H1 (cell line): Measurements from ENCODE around the gene BPIFA2. TPM values are rescaled to one million over a fixed set of nuclear protein-coding genes. Genes with fewer than 3 reads are reported as not detected.

Experiments
- CTCF ChIA-PET: fragments of 300-600 bp; sonication (Branson Sonifier 250); formaldehyde crosslinking; loops from one replicate; lab custom pipeline; 2021; ENCODE audit not compliant: partially characterized antibody; lab: Charles Lee
- POLR2A ChIA-PET: fragments of 300-600 bp; sonication (Branson Sonifier 250); formaldehyde crosslinking; loops from one replicate; lab custom pipeline; 2021; ENCODE audit warnings: inconsistent platforms; ENCODE audit not compliant: partially characterized antibody; lab: Charles Lee
- DNase-seq, 2 experiments: peaks; one replicate each; pipeline versions ENCODE4 v3.0.0 to v3.0.0-alpha.2; 2010 to 2022; ENCODE audit warnings: low spot score in 2 of 2, low read depth in 1 of 2, mixed read lengths in 1 of 2
- FAIRE-seq: peaks from 2 replicates; lab custom pipeline; 2011; peaks lifted over from hg19 to GRCh38; lab: Jason Lieb, UNC
- H2AFZ ChIP-seq: 2 replicates; pipeline ENCODE4 v1.8.1; 2012; ENCODE audit warnings: low read length, inconsistent platforms
- H2AK5ac ChIP-seq: 2 replicates; pipeline ENCODE4 v1.6.1; 2013; ENCODE audit warnings: low read depth, low read length
- H2BK120ac ChIP-seq: replicated peaks from 2 replicates; pipeline ENCODE3; 2013; ENCODE audit warnings: low read depth, low read length, inconsistent platforms
- H2BK12ac ChIP-seq: 2 replicates; pipeline ENCODE4 v1.6.1; 2013; ENCODE audit warnings: low read depth, low read length
- H2BK15ac ChIP-seq: 2 replicates; pipeline ENCODE4 v1.6.1; 2013; ENCODE audit warnings: low read length
- H2BK20ac ChIP-seq: 2 replicates; pipeline ENCODE4 v1.6.1; 2013; ENCODE audit warnings: low read length
- H2BK5ac ChIP-seq: 2 replicates; pipeline ENCODE4 v1.6.1; 2013; ENCODE audit warnings: low read depth, low read length
- H3K14ac ChIP-seq: 2 replicates; pipeline ENCODE4 v1.6.1; 2013; ENCODE audit warnings: inconsistent platforms; ENCODE audit not compliant: insufficient read length
- H3K18ac ChIP-seq: 2 replicates; pipeline ENCODE4 v1.6.1; 2013; ENCODE audit warnings: low read length; ENCODE audit errors: extremely low read depth
- H3K23ac ChIP-seq: 2 replicates; pipeline ENCODE4 v1.6.1; 2013; ENCODE audit warnings: inconsistent platforms; ENCODE audit not compliant: insufficient read length
- H3K23me2 ChIP-seq: 2 replicates; pipeline ENCODE4 v1.6.1; 2013; ENCODE audit warnings: low read depth, low read length
- H3K27ac ChIP-seq: 2 replicates; pipeline ENCODE4 v1.6.1; 2011; ENCODE audit warnings: low read depth, low read length, inconsistent platforms
- H3K27me3 ChIP-seq, 4 experiments: replicated peaks in 1 of 4; 1 replicate in 1 of 4; 2 replicates in 3 of 4; pipeline versions ENCODE4 v1.6.1 to v1.8.1; 2011 to 2013; ENCODE audit warnings: low read length in 3 of 4, mild to moderate bottlenecking in 3 of 4, inconsistent platforms in 2 of 4, mixed read lengths in 2 of 4, moderate library complexity in 1 of 4; ENCODE audit not compliant: control insufficient read depth in 3 of 4, insufficient read depth in 3 of 4; ENCODE audit errors: extremely low read depth in 1 of 4
- H3K36me3 ChIP-seq, 4 experiments: 2 replicates each; pipeline versions ENCODE4 v1.6.1 to v1.8.1; 2011 to 2013; ENCODE audit warnings: mild to moderate bottlenecking in 4 of 4, low read length in 3 of 4, moderate library complexity in 2 of 4, control low read depth in 1 of 4, inconsistent platforms in 1 of 4; ENCODE audit not compliant: insufficient read depth in 4 of 4, control insufficient read depth in 2 of 4
- H3K4ac ChIP-seq: replicated peaks from 2 replicates; pipeline ENCODE3; 2013; ENCODE audit warnings: low read length, low read depth, mixed read lengths, inconsistent platforms; ENCODE audit not compliant: insufficient read length
- H3K4me1 ChIP-seq, 4 experiments: replicated peaks in 1 of 4; 1 replicate in 1 of 4; 2 replicates in 3 of 4; pipeline versions ENCODE4 v1.6.1 to v1.8.1; 2011 to 2013; ENCODE audit warnings: low read length in 3 of 4, inconsistent platforms in 2 of 4, mixed read lengths in 1 of 4; ENCODE audit not compliant: insufficient read depth in 4 of 4, control insufficient read depth in 3 of 4
- H3K4me2 ChIP-seq, 2 experiments: 2 replicates each; pipeline versions ENCODE4 v1.6.1 to v1.8.1; 2011 to 2013; ENCODE audit warnings: low read depth in 2 of 2, low read length in 2 of 2, control low read depth in 1 of 2, inconsistent platforms in 1 of 2, mild to moderate bottlenecking in 1 of 2; ENCODE audit not compliant: insufficient read depth in 1 of 2
- H3K4me3 ChIP-seq, 4 experiments: fragments of 200-600, 300-600 bp in 1 of 4; sonication (generic), shearing (Covaris generic), sonication (Bioruptor Twin) in 1 of 4; 2 replicates each; pipeline versions ENCODE4 v1.5.1 to v1.8.1; 2011 to 2016; ENCODE audit warnings: low read length in 4 of 4, low read depth in 3 of 4, control low read depth in 2 of 4, inconsistent platforms in 2 of 4, mild to moderate bottlenecking in 2 of 4, mixed read lengths in 1 of 4, moderate library complexity in 1 of 4; ENCODE audit not compliant: insufficient read depth in 2 of 4; ENCODE audit errors: extremely low read depth in 1 of 4
- H3K56ac ChIP-seq: replicated peaks from 2 replicates; pipeline ENCODE3; 2013; ENCODE audit warnings: low read depth, mild to moderate bottlenecking, mixed read lengths, low read length, inconsistent platforms; ENCODE audit not compliant: insufficient read length
- H3K79me1 ChIP-seq: 2 replicates; pipeline ENCODE4 v1.6.1; 2013; ENCODE audit warnings: low read depth, low read length, control low read depth
- H3K79me2 ChIP-seq, 2 experiments: 2 replicates each; pipeline versions ENCODE4 v1.6.1 to v1.8.1; 2012 to 2013; ENCODE audit warnings: low read length in 2 of 2, mild to moderate bottlenecking in 2 of 2, inconsistent platforms in 1 of 2; ENCODE audit not compliant: insufficient read depth in 2 of 2, control insufficient read depth in 1 of 2
- H3K9ac ChIP-seq, 4 experiments: replicated peaks in 1 of 4; 1 replicate in 1 of 4; 2 replicates in 3 of 4; pipeline versions ENCODE4 v1.6.1 to v1.8.1; 2011 to 2013; ENCODE audit warnings: low read depth in 3 of 4, low read length in 3 of 4, control low read depth in 2 of 4, mild to moderate bottlenecking in 2 of 4, moderate library complexity in 2 of 4, inconsistent platforms in 1 of 4; ENCODE audit errors: extremely low read depth in 1 of 4
- H3K9me3 ChIP-seq, 2 experiments: 2 replicates each; pipeline versions ENCODE4 v1.6.1 to v1.8.1; 2012 to 2013; ENCODE audit warnings: mild to moderate bottlenecking in 2 of 2, moderate library complexity in 2 of 2, control low read depth in 1 of 2, inconsistent platforms in 1 of 2, low read depth in 1 of 2, low read length in 1 of 2, mixed read lengths in 1 of 2; ENCODE audit not compliant: insufficient read depth in 2 of 2
- H4K20me1 ChIP-seq, 2 experiments: replicated peaks in 1 of 2; 2 replicates each; pipeline versions ENCODE3 to v1.8.1; 2011 to 2013; ENCODE audit warnings: inconsistent platforms in 2 of 2, low read length in 2 of 2, mild to moderate bottlenecking in 1 of 2; ENCODE audit not compliant: insufficient read depth in 2 of 2, control insufficient read depth in 1 of 2
- H4K5ac ChIP-seq: 2 replicates; pipeline ENCODE4 v1.6.1; 2013; ENCODE audit warnings: low read length, low read depth, mixed read lengths, inconsistent platforms; ENCODE audit not compliant: insufficient read length
- H4K8ac ChIP-seq: 2 replicates; pipeline ENCODE4 v1.8.0; 2013; ENCODE audit warnings: mild to moderate bottlenecking, moderate library complexity, low read length, inconsistent platforms; ENCODE audit not compliant: insufficient read depth; ENCODE audit errors: extremely low read depth
- H4K91ac ChIP-seq: replicated peaks from 2 replicates; pipeline ENCODE3; 2013; ENCODE audit warnings: low read length, mixed read lengths, inconsistent platforms; ENCODE audit not compliant: insufficient read length
- ATF2 ChIP-seq: IDR thresholded peaks from 2 replicates; pipeline ENCODE4 v1.6.1; 2012; ENCODE audit warnings: low read length, inconsistent platforms
- USF2 ChIP-seq: IDR thresholded peaks from 2 replicates; pipeline ENCODE4 v1.6.1; 2011; ENCODE audit warnings: low read length, improper control_type of control experiment
- WGBS, 2 experiments: shearing (Covaris generic) in 1 of 2; methylation state at CpG; one replicate each; pipeline versions ENCODE4 v1.1.6 to v1.1.7; 2013 to 2015; ENCODE audit warnings: low lambda C conversion rate in 2 of 2, mixed read lengths in 2 of 2, inconsistent platforms in 1 of 2, low coverage in 1 of 2, missing lambda C conversion rate in 1 of 2; ENCODE audit not compliant: insufficient replicate concordance in 2 of 2, insufficient coverage in 1 of 2, insufficient read length in 1 of 2; ENCODE audit errors: extremely low coverage in 1 of 2, missing lambda C conversion rate in 1 of 2; 5-methylcytosine and 5-hydroxymethylcytosine counted together
- polyA plus RNA-seq, 7 experiments: library from polyadenylated mRNA; depleted of rRNA in 3 of 7; stranded (reverse) in 5 of 7; unstranded in 2 of 7; fragments of >200 nt in 5 of 7; fragments of 200-250 nt in 2 of 7; gene quantifications; 1 replicate in 5 of 7; 2 replicates in 1 of 7; 4 replicates in 1 of 7; pipeline versions ENCODE4 v1.2.1 to v1.2.3, GENCODE V29; 2011 to 2013; ENCODE audit warnings: missing spikeins in 2 of 7, mixed read lengths in 2 of 7
- total RNA-seq: library from RNA; stranded (reverse); fragmentation: NEBNext Ultra II Directional; extraction: Animal tissue kit (Norgen Biotek cat#: 25700); gene quantifications from 2 replicates; pipeline ENCODE4 v1.2.1, GENCODE V29; 2021

Gene BPIFA2
- total and polyA plus RNA-seq, 2 of the 8 experiments (the other 6 are each of a cell fraction or from before 2014, with no cell fraction given), result not detected

GRCh38 chr20:33183312-33183711 lies 15.4 kb downstream of the BPIFA2 start:
- Histone ChIP-seq H4K8ac (no peak overlapping the region), H4K20me1 (no peaks in the 10 kb centered on the region), H2AK5ac (no peak overlapping the region), H2BK120ac (no peak overlapping the region), H3K27me3 (no peaks in the 10 kb centered on the region), H3K9me3 (no peaks in the 10 kb centered on the region), H2BK12ac (no peak overlapping the region), H3K36me3 (no peaks in the 10 kb centered on the region), H3K4ac (no peak overlapping the region), H3K79me1 (no peaks in the 10 kb centered on the region), H3K79me2 (no peaks in the 10 kb centered on the region), H3K4me3 (no peak overlapping the region), H3K18ac (no peak overlapping the region), H3K14ac (no peak overlapping the region), H3K56ac (no peak overlapping the region), H3K23ac (no peak overlapping the region), H2BK20ac (no peak overlapping the region), H3K4me2 (no peak overlapping the region), H4K5ac (no peak overlapping the region), H2BK5ac (no peak overlapping the region), H2BK15ac (no peak overlapping the region), H3K23me2 (no peaks in the 10 kb centered on the region), H3K9ac (no peak overlapping the region), H4K91ac (no peak overlapping the region), H2AFZ (no peak overlapping the region), H3K27ac (no peak overlapping the region), H3K4me1 (peaks cover 0 to 3% (median 0%) of the 10 kb centered on the region in 4 experiments; a peak in 3 of 7 replicates)
- WGBS, 2 experiments, result 84% methylated on average over 2 of the region's 2 CpGs; no CpG with 5 or more reads in 1 of the 2 experiments
- CTCF ChIA-PET, result interaction anchor here (1.3 to 3.9 kb wide), 6 partner anchors 10 to 87 kb away, joined by 4 to 14 read pairs (median 6); partner anchors contain the start of gene BPIFA2
- FAIRE-seq (no peak), DNase-seq (no peak)
- TF ChIP-seq USF2 (peak; percentile 73), ATF2 (no peak)
- POLR2A ChIA-PET, result interaction anchor here (0.5 kb wide), 1 partner anchor 49 kb away, joined by 3 read pairs; no protein-coding TSS in a partner anchor
